ENCODE data around the gene NOP9. TPM values are rescaled to one million over a fixed set of nuclear protein-coding genes. Genes with fewer than 3 reads are reported as not detected.
A peak's percentile ranks its signal among the peaks of the same experiment; 100 is the strongest.

NOP9 gene
- total RNA-seq (12.8 TPM), polyA plus RNA-seq (18.0 TPM)

GRCh38 chr14:24299255-24300191 lies at the start of gene NOP9, which contains the start of gene DHRS1:
TSS of gene NOP9 (plus strand) at chr14:24299850. CDS start at chr14:24299955, 105 bp downstream.
TSS of gene DHRS1 (minus strand) at chr14:24299780. CDS start at chr14:24299106, 674 bp downstream.
- Histone ChIP-seq H3K4me3 (ENCODE audit: low read depth, low read length) (peak within 1 kb of the TSS; percentile 96), H3K4me1 (ENCODE audit: insufficient read depth) (no peaks in the 10 kb centered on the region), H3K36me3 (ENCODE audit: insufficient read depth) (peaks cover 2% of the 10 kb centered on the region), H3K27ac (ENCODE audit: low read depth) (peak within 1 kb of the TSS; percentile 62)
- DNase-seq (ENCODE audit: extremely low spot score), result peak; percentile 80
- under 1% methylated on average over 75 of the region's 75 CpGs for WGBS

GRCh38 chr14:24250354-24250753 lies 49.3 kb upstream of the NOP9 start:
- no peak overlapping the region for H3K27ac ChIP-seq (ENCODE audit: low read depth)
- no peaks in the 10 kb centered on the region for H3K36me3 ChIP-seq (ENCODE audit: insufficient read depth)
- H3K4me3 ChIP-seq (ENCODE audit: low read depth, low read length), result no peak overlapping the region
- 56% methylated on average over 4 of the region's 4 CpGs for WGBS
- no peaks in the 10 kb centered on the region for H3K4me1 ChIP-seq (ENCODE audit: insufficient read depth)
- no peak for DNase-seq (ENCODE audit: extremely low spot score)

DNA sequence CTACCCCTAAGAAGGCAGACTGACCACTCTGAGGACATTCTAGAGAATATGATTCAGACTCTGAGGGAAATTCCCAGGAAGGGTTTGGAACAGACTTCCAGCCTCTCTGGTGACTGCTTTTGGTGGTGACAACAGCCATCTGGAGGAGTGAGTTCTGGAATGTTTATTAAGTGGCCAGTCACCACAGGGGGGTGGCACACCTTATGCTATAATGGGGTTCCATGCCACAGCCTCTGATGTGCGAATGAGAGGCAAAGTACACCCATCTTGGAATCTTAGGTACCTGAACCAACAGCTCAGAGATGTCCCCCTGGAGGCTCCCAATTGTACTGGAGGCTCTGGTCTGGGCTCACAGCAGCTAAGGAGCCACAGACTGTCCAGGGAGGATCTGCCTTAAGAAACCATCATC lies 47.8 kb upstream of the NOP9 start:
- WGBS, result 80% methylated on average over 1 of the region's 1 CpG
- no peak for DNase-seq (ENCODE audit: extremely low spot score)

GRCh38 chr14:24252289-24253124 lies 47.1 kb upstream of the NOP9 start:
- H3K4me3 ChIP-seq (ENCODE audit: low read depth, low read length), result no peak overlapping the region
- no peaks in the 10 kb centered on the region for H3K4me1 ChIP-seq (ENCODE audit: insufficient read depth)
- no peak for DNase-seq (ENCODE audit: extremely low spot score)
- WGBS, result 78% methylated on average over 11 of the region's 11 CpGs
- H3K36me3 ChIP-seq (ENCODE audit: insufficient read depth), result no peaks in the 10 kb centered on the region
- H3K27ac ChIP-seq (ENCODE audit: low read depth), result no peak overlapping the region

More for the DNA sequence above, 47.8 kb upstream of the NOP9 start:
- Histone ChIP-seq H3K36me3 (ENCODE audit: insufficient read depth) (no peaks in the 10 kb centered on the region), H3K4me1 (ENCODE audit: insufficient read depth) (no peaks in the 10 kb centered on the region), H3K4me3 (ENCODE audit: low read depth, low read length) (no peak overlapping the region), H3K27ac (ENCODE audit: low read depth) (no peak overlapping the region)

DNA sequence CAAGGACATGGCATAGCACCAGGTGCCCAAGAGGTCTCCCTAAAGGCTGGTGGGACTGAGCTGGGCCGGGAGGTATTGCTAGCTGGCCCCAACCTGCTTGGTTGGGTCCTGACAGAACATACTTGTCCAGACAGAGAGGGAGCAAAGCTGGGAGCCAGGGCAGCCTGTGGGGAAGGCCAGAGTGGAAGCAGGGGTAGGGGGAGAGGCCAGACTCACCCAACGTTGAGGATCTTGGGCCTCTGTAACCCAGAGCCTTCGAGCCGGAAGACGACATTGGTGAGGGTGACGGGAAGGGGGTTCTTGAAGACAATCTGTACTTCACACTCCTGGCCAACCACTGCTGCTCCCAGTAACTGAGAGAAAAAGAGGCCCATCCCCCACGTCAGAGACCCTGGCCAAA lies 45.7 kb upstream of the NOP9 start:
- WGBS, result 81% methylated on average over 7 of the region's 7 CpGs
- no peak overlapping the region for H3K27ac ChIP-seq (ENCODE audit: low read depth)
- H3K4me1 ChIP-seq (ENCODE audit: insufficient read depth), result no peaks in the 10 kb centered on the region
- H3K36me3 ChIP-seq (ENCODE audit: insufficient read depth), result no peaks in the 10 kb centered on the region
- no peak for DNase-seq (ENCODE audit: extremely low spot score)
- no peak overlapping the region for H3K4me3 ChIP-seq (ENCODE audit: low read depth, low read length)

DNA sequence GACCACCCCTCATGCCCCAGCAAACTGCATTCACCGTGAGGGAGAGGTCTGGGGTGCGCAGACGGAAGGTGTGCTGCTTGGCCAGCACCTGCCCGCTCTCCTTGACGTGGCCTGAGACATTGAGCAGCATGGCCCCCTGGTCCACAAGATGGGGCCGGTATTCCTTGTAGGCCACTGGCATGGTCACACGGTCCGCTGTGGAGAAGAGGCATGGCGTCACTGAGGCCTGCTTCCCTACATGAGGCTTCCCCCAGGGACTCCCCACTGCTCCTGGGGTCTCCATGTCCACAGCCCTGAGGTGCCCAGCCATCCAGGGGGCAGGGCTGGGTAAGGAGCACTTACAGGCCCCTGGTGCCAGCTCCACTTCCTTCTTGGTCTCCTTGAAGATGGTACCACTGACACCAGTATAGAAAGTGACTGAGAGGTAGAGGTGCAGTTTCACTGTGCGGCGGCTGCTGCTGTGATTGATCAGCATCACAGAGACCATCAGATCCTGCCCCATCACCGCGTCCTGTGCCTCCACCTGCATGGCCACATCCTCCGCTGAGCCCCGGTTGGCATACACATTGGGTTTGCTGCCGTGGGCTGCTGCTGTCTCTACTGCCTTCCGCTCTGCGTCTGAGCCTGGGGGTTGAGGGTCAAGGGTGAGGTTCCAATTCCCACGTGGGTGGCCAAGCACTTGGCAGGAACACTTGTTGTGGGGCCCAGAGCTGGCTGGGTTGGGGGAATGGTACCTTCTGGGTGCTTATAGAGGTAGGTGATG lies 44.8 kb upstream of the NOP9 start:
- Histone ChIP-seq H3K4me3 (ENCODE audit: low read depth, low read length) (no peak overlapping the region), H3K4me1 (ENCODE audit: insufficient read depth) (no peaks in the 10 kb centered on the region), H3K27ac (ENCODE audit: low read depth) (no peak overlapping the region), H3K36me3 (ENCODE audit: insufficient read depth) (no peaks in the 10 kb centered on the region)
- no peak for DNase-seq (ENCODE audit: extremely low spot score)
- 90% methylated on average over 19 of the region's 19 CpGs for WGBS

DNA sequence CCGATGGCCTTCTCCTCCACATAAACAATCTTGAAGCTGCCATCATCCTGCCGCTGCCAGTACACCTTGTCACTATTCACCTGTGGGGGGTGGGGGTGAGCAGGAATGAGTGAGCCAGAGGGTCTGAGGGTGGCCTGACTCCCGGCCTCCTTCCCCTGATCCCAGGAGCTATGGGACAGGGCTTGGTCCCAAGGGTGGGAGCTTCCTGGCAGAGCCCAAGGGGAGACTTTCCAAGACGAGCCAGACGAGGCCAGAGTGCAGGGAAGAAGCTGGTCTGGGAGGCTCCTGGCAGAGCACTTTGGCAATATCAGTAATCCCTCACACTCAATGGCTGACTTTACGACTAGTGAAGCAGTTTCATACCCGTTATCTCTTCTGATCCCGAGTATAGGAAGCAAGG lies 44.2 kb upstream of the NOP9 start:
- Histone ChIP-seq H3K4me3 (ENCODE audit: low read depth, low read length) (no peak overlapping the region), H3K27ac (ENCODE audit: low read depth) (no peak overlapping the region), H3K36me3 (ENCODE audit: insufficient read depth) (no peaks in the 10 kb centered on the region), H3K4me1 (ENCODE audit: insufficient read depth) (no peaks in the 10 kb centered on the region)
- DNase-seq (ENCODE audit: extremely low spot score), result no peak
- 81% methylated on average over 8 of the region's 8 CpGs for WGBS

GRCh38 chr14:24255931-24256711 lies 43.5 kb upstream of the NOP9 start:
- no peak overlapping the region for H3K4me3 ChIP-seq (ENCODE audit: low read depth, low read length)
- H3K27ac ChIP-seq (ENCODE audit: low read depth), result no peak overlapping the region
- no peaks in the 10 kb centered on the region for H3K4me1 ChIP-seq (ENCODE audit: insufficient read depth)
- H3K36me3 ChIP-seq (ENCODE audit: insufficient read depth), result no peaks in the 10 kb centered on the region
- 92% methylated on average over 12 of the region's 12 CpGs for WGBS
- no peak for DNase-seq (ENCODE audit: extremely low spot score)

DNA sequence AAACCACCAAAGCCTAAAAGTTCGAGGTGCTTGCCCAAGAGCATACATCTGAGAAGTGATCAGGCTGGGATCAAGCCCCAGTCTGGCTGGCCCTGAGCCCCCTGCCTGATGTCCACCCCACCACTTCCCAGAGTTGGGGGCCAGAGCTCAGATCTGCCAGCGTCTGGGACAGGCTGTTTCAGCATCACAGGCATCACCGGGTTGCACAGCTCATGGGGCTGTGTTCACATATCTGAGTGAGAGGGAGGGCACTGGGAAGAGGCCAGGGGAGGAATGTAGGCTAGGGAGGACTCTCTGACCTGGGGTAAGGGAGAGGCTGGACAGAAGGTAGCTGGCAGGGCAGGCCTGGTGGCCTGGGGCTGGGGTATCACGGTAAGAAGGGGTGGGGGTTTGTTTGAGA lies 42.7 kb upstream of the NOP9 start:
- no peak for DNase-seq (ENCODE audit: extremely low spot score)
- no peak overlapping the region for H3K4me3 ChIP-seq (ENCODE audit: low read depth, low read length)
- no peaks in the 10 kb centered on the region for H3K36me3 ChIP-seq (ENCODE audit: insufficient read depth)
- no peak overlapping the region for H3K27ac ChIP-seq (ENCODE audit: low read depth)
- no peaks in the 10 kb centered on the region for H3K4me1 ChIP-seq (ENCODE audit: insufficient read depth)
- 69% methylated on average over 4 of the region's 4 CpGs for WGBS

GRCh38 chr14:24258119-24258518 lies 41.5 kb upstream of the NOP9 start:
- H3K27ac ChIP-seq (ENCODE audit: low read depth), result no peak overlapping the region
- no peak overlapping the region for H3K4me3 ChIP-seq (ENCODE audit: low read depth, low read length)
- DNase-seq (ENCODE audit: extremely low spot score), result no peak
- WGBS, result 84% methylated on average over 9 of the region's 9 CpGs
- no peaks in the 10 kb centered on the region for H3K4me1 ChIP-seq (ENCODE audit: insufficient read depth)
- no peaks in the 10 kb centered on the region for H3K36me3 ChIP-seq (ENCODE audit: insufficient read depth)

GRCh38 chr14:24258548-24259265 lies 40.9 kb upstream of the NOP9 start:
- no peak for DNase-seq (ENCODE audit: extremely low spot score)
- H3K27ac ChIP-seq (ENCODE audit: low read depth), result no peak overlapping the region
- H3K4me3 ChIP-seq (ENCODE audit: low read depth, low read length), result no peak overlapping the region
- WGBS, result 89% methylated on average over 18 of the region's 18 CpGs
- no peaks in the 10 kb centered on the region for H3K4me1 ChIP-seq (ENCODE audit: insufficient read depth)
- no peaks in the 10 kb centered on the region for H3K36me3 ChIP-seq (ENCODE audit: insufficient read depth)

DNA sequence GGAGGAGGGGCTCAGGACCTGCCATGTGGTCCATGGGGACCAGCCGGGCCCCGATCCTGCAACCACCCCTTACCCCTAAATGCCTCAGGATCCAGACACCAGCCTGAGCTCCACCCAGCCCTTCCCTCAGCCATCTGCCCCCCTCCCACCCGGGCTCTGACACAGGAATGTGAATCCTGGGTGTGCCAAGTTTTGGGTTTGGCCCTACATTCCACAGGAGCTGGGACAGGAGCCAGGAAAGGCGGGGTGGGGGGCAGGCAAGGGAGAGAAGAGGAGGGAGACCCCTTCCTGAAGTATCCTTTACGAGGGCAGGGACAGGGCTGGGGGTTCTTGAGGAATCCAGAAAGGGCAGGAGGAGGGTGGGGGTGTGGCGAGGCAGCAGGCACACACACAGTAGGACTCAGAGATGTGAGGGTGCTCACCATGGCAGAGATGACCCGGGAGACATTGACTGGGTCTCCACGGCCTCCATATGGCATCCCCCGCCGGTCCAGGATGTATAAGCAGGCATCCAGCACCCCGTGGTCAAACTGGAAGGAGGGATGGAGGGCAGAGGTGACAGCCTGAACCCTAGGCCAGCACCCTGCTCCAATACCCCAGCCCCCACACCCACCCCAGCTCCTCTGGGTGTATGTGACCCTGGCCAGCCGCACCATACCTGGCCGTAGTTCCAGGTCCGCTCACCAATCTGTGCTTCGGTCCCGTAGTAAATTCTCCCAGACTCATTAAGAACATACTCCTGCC lies 40.2 kb upstream of the NOP9 start:
- Histone ChIP-seq H3K27ac (ENCODE audit: low read depth) (no peak overlapping the region), H3K4me3 (ENCODE audit: low read depth, low read length) (no peak overlapping the region), H3K36me3 (ENCODE audit: insufficient read depth) (no peaks in the 10 kb centered on the region), H3K4me1 (ENCODE audit: insufficient read depth) (no peaks in the 10 kb centered on the region)
- no peak for DNase-seq (ENCODE audit: extremely low spot score)
- WGBS, result 68% methylated on average over 16 of the region's 16 CpGs
